Activated T-cell treated with anti-CD3 and anti-CD28 coated beads, Interleukin-2, amount 50 U/mL, for 1 hour (primary cell): Measurements from ENCODE around the gene CAMK4.
"Not testable (repeated sequence)": the region's sequence is repeated elsewhere in the genome, so short reads cannot be mapped to it uniquely, and the experiment has no call there.

ENCODE experiments used
- DNase-seq: peaks from one replicate; pipeline ENCODE4 v3.0.0-alpha.2; 2020

Gene CAMK4

GRCh38 chr5:111320953-111321352 is 96.8 kb downstream of the CAMK4 start:
- no peak for DNase-seq

GRCh38 chr5:111321376-111321775 is 97.2 kb downstream of the CAMK4 start:
- no peak for DNase-seq

- no peak for DNase-seq
Observed at GRCh38 chr5:111326551-111326950, 102.4 kb downstream of the CAMK4 start.

GRCh38 chr5:111337133-111337532 is 112.9 kb downstream of the CAMK4 start:
- DNase-seq = no peak

- no peak for DNase-seq
Observed at GRCh38 chr5:111337688-111338087, 113.5 kb downstream of the CAMK4 start.

GRCh38 chr5:111345731-111346130 is 121.5 kb downstream of the CAMK4 start:
- no peak for DNase-seq

- DNase-seq = no peak
Observed at GRCh38 chr5:111347021-111347420, 122.8 kb downstream of the CAMK4 start.

- no peak for DNase-seq
Observed at GRCh38 chr5:111348661-111349329, 124.6 kb downstream of the CAMK4 start.

GRCh38 chr5:111349429-111349828 is 125.2 kb downstream of the CAMK4 start:
- DNase-seq = no peak

- DNase-seq = no peak
Observed at GRCh38 chr5:111353035-111353434, 128.9 kb downstream of the CAMK4 start.

- not testable (repeated sequence) for DNase-seq
Observed at GRCh38 chr5:111358726-111359125, 134.5 kb downstream of the CAMK4 start.

GRCh38 chr5:111360173-111360572 is 136.0 kb downstream of the CAMK4 start:
- no peak for DNase-seq

- no peak for DNase-seq
Observed at GRCh38 chr5:111364992-111365391, 140.8 kb downstream of the CAMK4 start.

- no peak for DNase-seq
Observed at GRCh38 chr5:111366388-111366787, 142.2 kb downstream of the CAMK4 start.

GRCh38 chr5:111367115-111367514 is 142.9 kb downstream of the CAMK4 start:
- no peak for DNase-seq

- DNase-seq = no peak
Observed at GRCh38 chr5:111372799-111373198, 148.6 kb downstream of the CAMK4 start.

GRCh38 chr5:111374380-111374779 is 150.2 kb downstream of the CAMK4 start:
- DNase-seq = no peak

GRCh38 chr5:111375645-111376044 is 151.5 kb downstream of the CAMK4 start:
- no peak for DNase-seq

- no peak for DNase-seq
Observed at GRCh38 chr5:111377306-111377705, 153.1 kb downstream of the CAMK4 start.

GRCh38 chr5:111379391-111379816 is 155.2 kb downstream of the CAMK4 start:
- DNase-seq = no peak

GRCh38 chr5:111383288-111383970 is 159.2 kb downstream of the CAMK4 start:
- DNase-seq = no peak

GRCh38 chr5:111384220-111384619 is 160.0 kb downstream of the CAMK4 start:
- no peak for DNase-seq

- no peak for DNase-seq
Observed at GRCh38 chr5:111385051-111385450, 160.9 kb downstream of the CAMK4 start.

- no peak for DNase-seq
Observed at GRCh38 chr5:111385970-111386831, 162.0 kb downstream of the CAMK4 start.
